Thyroid gland (tissue), 4 donors: ENCODE data around the gene TNFSF12. TPM values are rescaled to one million over a fixed set of nuclear protein-coding genes. Genes with fewer than 3 reads are reported as not detected.
A peak's percentile ranks its signal among the peaks of the same experiment; 100 is the strongest.

Experiments
- DNase-seq, 2 donors: peaks; one replicate each; pipeline ENCODE4 v3.0.0-alpha.2; 2019
- H3K27ac ChIP-seq, 3 donors: fragments of 200-600 bp; sonication (generic); 1 replicate in 2 of 3; 2 replicates in 1 of 3; pipeline ENCODE4 v1.5.1; 2016 to 2019; ENCODE audit warnings: mild to moderate bottlenecking in 1 of 3, moderate library complexity in 1 of 3
- H3K27me3 ChIP-seq: fragments of 200-600 bp; sonication (generic); one replicate; pipeline ENCODE4 v1.5.1; 2019
- H3K36me3 ChIP-seq, 2 donors: fragments of 200-600 bp; sonication (generic); one replicate each; pipeline ENCODE4 v1.5.1; 2016 to 2019
- H3K4me1 ChIP-seq, 2 donors: fragments of 200-600 bp; sonication (generic); one replicate each; pipeline ENCODE4 v1.5.1; 2017 to 2019
- H3K4me3 ChIP-seq, 3 donors: fragments of 200-600 bp; sonication (generic); replicated peaks in 1 of 3; 1 replicate in 2 of 3; 2 replicates in 1 of 3; pipeline ENCODE4 v1.5.1; 2016; ENCODE audit warnings: mild to moderate bottlenecking in 1 of 3
- H3K9me3 ChIP-seq: fragments of 200-600 bp; sonication (generic); one replicate; pipeline ENCODE4 v1.5.1; 2017
- CTCF ChIP-seq, 6 experiments: fragments of 200-600 bp in 3 of 6; fragments of 450-650 bp in 3 of 6; sonication (generic) in 3 of 6; IDR thresholded peaks; one replicate each; pipeline ENCODE4 v1.5.1; 2016 to 2019; ENCODE audit warnings: antibody characterized with exemption in 6 of 6, mild to moderate bottlenecking in 2 of 6, inconsistent platforms in 1 of 6, moderate library complexity in 1 of 6
- POLR2A ChIP-seq, 2 donors: fragments of 450-650 bp; IDR thresholded peaks; one replicate each; pipeline ENCODE4 v1.6.1; 2017; ENCODE audit warnings: antibody characterized with exemption in 2 of 2, mild to moderate bottlenecking in 2 of 2, moderate library complexity in 1 of 2
- WGBS, 2 donors: methylation state at CpG; one replicate each; pipeline ENCODE4 v1.1.5; 2017; 5-methylcytosine and 5-hydroxymethylcytosine counted together
- intact Hi-C: fragments of 100-400 bp; cut with DNase I; formaldehyde crosslinking; loops from one replicate; pipeline ENCODE4 v1.15.1; 2023
- total RNA-seq, 4 donors: library from RNA; depleted of rRNA; stranded (reverse); fragments of >200 nt; gene quantifications; one replicate each; pipeline ENCODE4 v1.2.3, GENCODE V29; 2016

The TNFSF12 gene
- total RNA-seq, 4 donors from 2014 or later: 17.9 to 39.9 (median 30.8) TPM

- Histone ChIP-seq H3K4me1 (peaks cover 15 to 24% of the 10 kb centered on the region in 2 donors), H3K27me3 (no peaks in the 10 kb centered on the region), H3K27ac (peak overlapping the region in 2 of 3 donors; percentile 56 to 70), H3K36me3 (peaks cover 33 to 41% of the 10 kb centered on the region in 2 donors), H3K9me3 (no peaks in the 10 kb centered on the region), H3K4me3 (peak overlapping the region in 1 of 3 donors; percentile 19)
- intact Hi-C loops: no loop called here
- TF ChIP-seq POLR2A (IDR thresholded peaks at IDR 0.05) (peak in 1 of 2 donors; percentile 20), CTCF (IDR thresholded peaks at IDR 0.05) (peak; percentile 73 to 89 (median 80))
- DNase-seq: peak; percentile 89 to 91
- 42 to 43% methylated on average over 11 to 12 of the region's 56 CpGs for WGBS, 2 donors
Observed at GRCh38 chr17:7589204-7589868, 40.5 kb downstream of the TNFSF12 start.

DNA sequence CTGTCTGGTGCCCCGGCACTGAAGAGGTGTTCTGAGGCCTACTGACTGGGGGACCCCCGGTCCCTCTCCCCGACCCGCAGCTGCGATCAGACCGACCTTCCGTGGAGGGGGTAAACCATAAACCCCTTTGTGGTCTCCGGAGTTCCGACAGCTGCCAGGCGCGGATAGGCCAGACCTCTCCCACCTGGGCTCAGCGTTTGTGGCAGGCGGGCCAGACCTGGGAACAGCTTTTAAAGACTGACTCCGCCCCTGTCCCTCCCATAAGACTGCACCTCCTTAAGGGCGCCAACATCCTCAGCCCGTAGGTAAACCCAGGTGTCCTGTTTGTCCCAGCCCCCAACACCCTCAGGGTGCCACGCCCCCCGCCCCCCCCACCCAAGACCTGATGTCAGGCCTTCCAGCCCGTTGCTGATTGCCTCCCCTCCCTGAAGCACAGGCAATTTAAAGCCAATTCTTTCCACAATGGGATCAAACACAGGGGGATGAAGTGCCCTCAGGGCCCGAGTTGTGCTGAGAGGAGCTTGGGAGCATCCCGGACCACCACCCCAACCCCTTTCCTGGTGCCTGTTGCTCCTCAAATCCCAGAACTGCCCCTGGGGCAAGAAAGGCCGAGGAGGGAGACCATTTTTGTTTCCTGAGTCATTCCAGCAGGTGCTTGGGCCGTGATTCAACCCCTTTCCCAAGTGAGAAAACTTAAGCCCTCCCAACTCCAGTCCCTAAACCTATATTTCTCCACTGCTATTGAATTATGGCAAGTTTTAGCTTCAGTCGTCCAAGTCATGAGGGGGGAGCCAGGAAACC is 41.2 kb downstream of the TNFSF12 start, which contains the start of gene SOX15:
TSS of gene SOX15 (minus strand) at position 204 of the 801 bp plus-strand sequence. CDS start 418 bp downstream, outside the sequence.
- WGBS, 2 donors: 69 to 83% methylated on average over 16 to 24 of the region's 24 CpGs
- intact Hi-C loops: no loop called here
- H3K36me3 ChIP-seq: peaks cover 41 to 49% of the 10 kb centered on the region in 2 donors

DNA sequence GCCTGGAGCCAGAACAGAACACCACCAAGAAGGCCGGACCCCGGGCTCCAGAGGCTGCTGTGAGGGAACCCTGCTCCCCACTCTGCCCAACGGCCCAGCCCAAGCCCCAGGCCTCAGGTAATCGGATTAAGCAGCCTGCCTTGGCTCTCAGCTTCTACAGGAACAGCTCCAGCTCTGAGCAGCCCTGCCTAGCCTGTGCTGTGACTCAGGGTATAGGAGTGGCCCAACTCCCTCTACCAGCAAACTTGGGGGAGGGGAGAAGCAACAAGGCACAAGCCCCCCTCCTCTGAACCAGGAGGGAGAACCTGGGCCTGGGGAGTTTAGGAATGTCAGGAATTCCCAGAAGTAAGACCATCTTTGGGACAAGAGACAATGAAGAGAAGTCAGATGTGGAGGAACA is 41.9 kb downstream of the TNFSF12 start:
- TF ChIP-seq CTCF (IDR thresholded peaks at IDR 0.05) (no peak), POLR2A (IDR thresholded peaks at IDR 0.05) (no peak)
- intact Hi-C loops: no loop called here
- Histone ChIP-seq H3K9me3 (no peaks in the 10 kb centered on the region), H3K27me3 (no peaks in the 10 kb centered on the region), H3K4me3 (no peak overlapping the region), H3K36me3 (peaks cover 47 to 55% of the 10 kb centered on the region in 2 donors), H3K27ac (no peak overlapping the region), H3K4me1 (peaks cover 10 to 14% of the 10 kb centered on the region in 2 donors)
- 83 to 93% methylated on average over 2 to 4 of the region's 4 CpGs for WGBS, 2 donors
- no peak for DNase-seq

More for the DNA sequence above, 41.2 kb downstream of the TNFSF12 start, which contains the start of gene SOX15:
- Histone ChIP-seq H3K27ac (peak within 1 kb of the TSS in 2 of 3 donors; percentile 56 to 70), H3K9me3 (no peaks in the 10 kb centered on the region), H3K4me1 (peaks cover 10 to 16% of the 10 kb centered on the region in 2 donors), H3K4me3 (peak within 1 kb of the TSS in 1 of 3 donors; percentile 19), H3K27me3 (no peaks in the 10 kb centered on the region)
- no peak for TF ChIP-seq CTCF (IDR thresholded peaks at IDR 0.05)
- no peak for TF ChIP-seq POLR2A (IDR thresholded peaks at IDR 0.05)
- no peak for DNase-seq

DNA sequence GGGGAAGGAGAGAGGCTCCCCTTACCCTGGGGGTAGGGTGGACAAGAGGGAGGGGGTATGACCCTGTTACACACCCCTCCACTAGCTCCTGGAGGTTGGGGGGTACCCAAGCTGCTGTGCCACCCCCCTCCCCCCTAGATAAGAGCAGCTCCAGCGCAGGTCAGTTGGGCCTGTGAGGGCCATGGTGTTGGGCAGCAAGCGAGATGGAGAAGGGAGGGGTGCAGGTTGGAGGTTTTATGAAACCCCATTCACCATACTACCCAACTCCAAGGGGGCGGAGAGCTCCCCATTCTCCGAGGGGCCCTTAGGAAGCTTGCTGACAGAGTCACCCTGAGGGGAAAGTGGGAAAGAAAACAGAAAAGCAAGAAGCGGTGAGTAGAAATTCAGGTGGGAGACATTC is 42.7 kb downstream of the TNFSF12 start:
- Histone ChIP-seq H3K27ac (no peak overlapping the region), H3K4me1 (peaks cover 10 to 14% of the 10 kb centered on the region in 2 donors), H3K27me3 (no peaks in the 10 kb centered on the region), H3K9me3 (no peaks in the 10 kb centered on the region), H3K36me3 (peaks cover 54 to 62% of the 10 kb centered on the region in 2 donors), H3K4me3 (no peak overlapping the region)
- no peak for DNase-seq
- intact Hi-C loops: no loop called here
- no peak for TF ChIP-seq POLR2A (IDR thresholded peaks at IDR 0.05)
- TF ChIP-seq CTCF (IDR thresholded peaks at IDR 0.05): no peak
- WGBS, 2 donors: 87 to 94% methylated on average over 5 of the region's 5 CpGs
